Psoas muscle (tissue), 8 donors: ENCODE measurements around the gene UNCX. TPM values are rescaled to one million over a fixed set of nuclear protein-coding genes. Genes with fewer than 3 reads are reported as not detected.

Experiments
- ATAC-seq, 4 donors: fragments of 200-7000 bp; cut with Tn5 transposase; one replicate each; pipeline ENCODE4 v1.9.1; 2020; ENCODE audit warnings: moderate library complexity in 3 of 4, mild to moderate bottlenecking in 2 of 4
- DNase-seq, 2 donors: peaks; one replicate each; pipeline ENCODE4 v3.0.0-alpha.2; 2020
- H3K27ac ChIP-seq: fragments of 200-600 bp; one replicate; pipeline ENCODE4 v1.8.0; 2022
- H3K27me3 ChIP-seq, 3 donors: fragments of 200-600 bp in 1 of 3; one replicate each; pipeline versions ENCODE4 v1.6.1 to v1.8.0; 2013 to 2022; ENCODE audit warnings: low read length in 2 of 3, mild to moderate bottlenecking in 2 of 3, moderate library complexity in 1 of 3; ENCODE audit not compliant: insufficient read depth in 3 of 3
- H3K36me3 ChIP-seq, 2 donors: fragments of 200-600 bp in 1 of 2; one replicate each; pipeline versions ENCODE4 v1.6.1 to v1.8.0; 2013 to 2022; ENCODE audit warnings: low read depth in 1 of 2, mild to moderate bottlenecking in 1 of 2, moderate library complexity in 1 of 2; ENCODE audit not compliant: insufficient read depth in 1 of 2
- H3K4me1 ChIP-seq: fragments of 200-600 bp; one replicate; pipeline ENCODE4 v1.8.0; 2022
- H3K4me3 ChIP-seq: fragments of 200-600 bp; one replicate; pipeline ENCODE4 v1.8.0; 2022; ENCODE audit warnings: mild to moderate bottlenecking
- H3K9me3 ChIP-seq: fragments of 200-600 bp; one replicate; pipeline ENCODE4 v1.8.0; 2022
- CTCF ChIP-seq: fragments of 200-600 bp; IDR thresholded peaks from one replicate; pipeline ENCODE4 v1.8.0; 2022; ENCODE audit warnings: antibody characterized with exemption
- WGBS, 3 donors: extraction: QIAGEN DNeasy Blood & Tissue Kit; methylation state at CpG; one replicate each; pipeline versions ENCODE4 v1.1.6 to v1.1.7; 2013; 5-methylcytosine and 5-hydroxymethylcytosine counted together
- intact Hi-C, 2 donors: fragments of 100-400 bp; cut with DNase I; formaldehyde crosslinking; loops; one replicate each; pipeline versions ENCODE4 v1.11.0 to v1.14.2; 2022
- polyA plus RNA-seq, 3 donors: library from polyadenylated mRNA; stranded (reverse); fragments of 200-250 nt; gene quantifications; one replicate each; pipeline ENCODE4 v1.2.3, GENCODE V29; 2013
- total RNA-seq, 4 donors: library from RNA; stranded (reverse); fragmentation: NEBNext Ultra II Directional in 2 of 4; extraction: Animal tissue kit (Norgen Biotek cat#: 25700) in 2 of 4; gene quantifications; one replicate each; pipeline versions ENCODE4 v1.2.1 to v1.2.4, GENCODE V29; 2021 to 2023
- donor health status: healthy with polysubstance abuse.
- donor health status: DM: no; HTN: no; CAD: no; lungs with moderate emphysema.
- donor health status: Bipolar disorder and iron deficiency.
- donor health status: healthy.
- donor health status: DM: yes; HTN: yes; CAD: no.
- donor health status: DM: no; HTN: no; CAD: no.
- donor health status: DM: no; HTN: no; CAD: no.
- donor health status: DM: yes; HTN: yes; CAD: no.

UNCX gene
- total and polyA plus RNA-seq, 7 donors = not detected

GRCh38 chr7:1223196-1223981 is 9.3 kb upstream of the UNCX start:
- WGBS, 3 donors = 58 to 70% (median 68%) methylated on average over 21 to 23 of the region's 23 CpGs
- no peak overlapping the region for H3K27ac ChIP-seq
- H3K27me3 ChIP-seq = peaks cover 10 to 85% (median 35%) of the 10 kb centered on the region in 3 donors
- no peak overlapping the region for H3K4me3 ChIP-seq
- no peaks in the 10 kb centered on the region for H3K9me3 ChIP-seq
- DNase-seq = no peak
- intact Hi-C loops = loop anchor here (10.0 kb wide), 3 partner anchors 191 to 251 kb away; no protein-coding TSS in a partner anchor
- TF ChIP-seq CTCF = no peak
- no peak for ATAC-seq
- no peaks in the 10 kb centered on the region for H3K36me3 ChIP-seq
- no peaks in the 10 kb centered on the region for H3K4me1 ChIP-seq

DNA sequence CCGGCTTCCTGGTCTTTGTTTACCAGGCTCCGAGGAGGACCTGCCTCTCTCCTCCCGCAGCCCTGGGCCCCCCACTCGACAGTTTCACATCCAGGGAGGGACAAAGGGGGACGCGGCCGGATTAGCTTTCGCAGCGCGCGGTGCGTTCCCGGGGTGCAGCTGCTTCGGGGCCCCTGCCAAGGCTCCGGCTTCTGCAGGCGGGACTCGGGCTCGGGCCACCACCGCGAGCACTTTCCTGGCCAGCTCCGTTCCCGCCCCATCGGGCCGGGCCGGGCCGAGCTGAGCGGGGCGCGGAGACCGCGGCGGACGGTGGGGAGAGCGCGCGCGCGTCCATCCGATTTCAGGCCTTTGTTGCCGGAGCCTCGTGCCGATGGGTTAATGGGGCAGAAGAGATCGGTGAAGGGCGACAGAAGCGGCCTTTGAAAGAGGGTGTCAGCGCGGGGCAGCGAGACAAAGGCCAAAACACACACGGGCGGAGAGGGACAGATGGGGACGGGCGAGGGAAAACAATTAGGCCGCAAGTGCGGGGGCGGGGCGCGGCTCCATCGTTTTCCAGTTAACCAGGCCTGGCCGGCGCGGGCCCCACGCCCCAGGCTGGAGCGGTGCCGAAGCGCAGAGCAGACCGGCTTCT is 8.5 kb upstream of the UNCX start:
- intact Hi-C loops = loop anchor here (10.0 kb wide), 3 partner anchors 191 to 251 kb away; no protein-coding TSS in a partner anchor
- Histone ChIP-seq H3K4me1 (no peaks in the 10 kb centered on the region), H3K36me3 (no peaks in the 10 kb centered on the region), H3K27ac (no peak overlapping the region), H3K9me3 (no peaks in the 10 kb centered on the region), H3K27me3 (peaks cover 10 to 86% (median 35%) of the 10 kb centered on the region in 3 donors), H3K4me3 (no peak overlapping the region)
- ATAC-seq (no peak), DNase-seq (no peak)
- WGBS, 3 donors = 2 to 3% (median 3%) methylated on average over 52 to 66 of the region's 66 CpGs
- no peak for TF ChIP-seq CTCF

GRCh38 chr7:1225030-1225429 is 7.6 kb upstream of the UNCX start:
- TF ChIP-seq CTCF = no peak
- DNase-seq (no peak), ATAC-seq (no peak)
- Histone ChIP-seq H3K4me3 (no peak overlapping the region), H3K4me1 (no peaks in the 10 kb centered on the region), H3K27me3 (peaks cover 10 to 87% (median 40%) of the 10 kb centered on the region in 3 donors), H3K9me3 (no peaks in the 10 kb centered on the region), H3K27ac (no peak overlapping the region), H3K36me3 (no peaks in the 10 kb centered on the region)
- intact Hi-C loops = loop anchor here (10.0 kb wide), 3 partner anchors 190 to 250 kb away; no protein-coding TSS in a partner anchor
- 1 to 3% (median 3%) methylated on average over 10 to 11 of the region's 11 CpGs for WGBS, 3 donors

DNA sequence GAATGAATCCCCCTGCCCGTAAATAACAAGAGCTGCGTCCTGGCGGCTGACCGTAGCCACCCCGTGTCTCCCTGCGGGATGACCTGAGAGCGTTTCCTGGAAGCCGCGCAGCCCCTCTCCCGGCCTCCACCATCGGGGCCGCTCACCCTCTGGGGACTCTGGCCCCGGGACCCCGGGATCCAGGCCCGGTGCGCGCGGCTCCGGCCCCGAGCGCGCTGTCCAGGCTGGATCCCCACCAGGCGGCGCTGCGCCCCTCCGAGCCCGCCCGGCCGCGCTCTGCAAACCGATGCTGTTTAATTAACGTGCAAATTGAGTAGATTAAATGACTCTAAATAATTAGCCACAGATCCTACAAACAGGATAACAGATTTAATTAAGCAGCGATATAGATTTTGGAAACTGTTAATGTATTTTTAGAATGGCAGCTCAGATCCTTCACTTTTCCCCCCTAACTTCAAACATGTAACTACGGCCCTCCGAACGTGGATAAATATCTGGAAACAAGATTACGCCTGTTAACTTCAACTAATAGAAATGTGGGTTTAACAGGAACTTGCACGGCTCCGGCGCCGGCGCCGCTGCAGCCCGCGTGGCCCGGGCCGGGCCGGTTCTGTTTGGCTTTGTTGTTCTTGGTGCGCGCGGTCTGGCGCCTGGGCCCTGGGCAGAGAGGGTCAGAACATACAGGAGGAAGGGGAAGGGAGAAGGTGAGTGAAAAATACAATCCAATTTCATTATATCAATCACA is 7.1 kb upstream of the UNCX start:
- Histone ChIP-seq H3K4me3 (no peak overlapping the region), H3K9me3 (no peaks in the 10 kb centered on the region), H3K27ac (no peak overlapping the region), H3K27me3 (peaks cover 10 to 86% (median 40%) of the 10 kb centered on the region in 3 donors), H3K36me3 (no peaks in the 10 kb centered on the region), H3K4me1 (no peaks in the 10 kb centered on the region)
- ATAC-seq (peak in 2 of 4 donors; percentile 42 to 52), DNase-seq (no peak)
- TF ChIP-seq CTCF = peak; percentile 67
- intact Hi-C loops = loop anchor here (10.0 kb wide), 3 partner anchors 189 to 249 kb away; no protein-coding TSS in a partner anchor
- 19 to 23% (median 21%) methylated on average over 47 to 52 of the region's 52 CpGs for WGBS, 3 donors
